GM21390 (cell line): ENCODE measurements around the gene RBM45.

Source experiments
- ATAC-seq: cut with Tn5 transposase; IDR thresholded peaks from one replicate; pipeline ENCODE4 v1.9.1; 2021; ENCODE audit not compliant: unreplicated experiment

RBM45 gene

DNA sequence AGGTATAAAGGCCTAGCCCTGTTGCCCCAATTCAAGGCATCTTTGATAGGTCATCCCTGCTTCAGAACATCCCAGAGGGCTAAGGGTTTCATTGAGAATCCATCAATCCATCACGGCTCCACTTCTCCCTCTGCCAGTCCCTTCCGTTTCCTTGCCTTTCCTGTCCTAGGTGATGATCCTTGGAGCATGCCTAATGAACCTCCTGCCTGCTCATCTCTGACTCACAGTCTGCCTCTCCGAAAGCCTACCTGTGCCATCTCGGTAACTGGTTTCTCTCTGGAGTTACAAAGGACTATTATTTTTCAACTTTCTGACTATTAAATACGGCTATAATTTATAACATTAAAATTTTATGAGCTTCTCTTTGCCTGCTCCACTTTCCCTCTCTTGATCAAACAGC is 45.3 kb downstream of the RBM45 start:
- ATAC-seq = no peak

- ATAC-seq = no peak
Measured at GRCh38 chr2:178159966-178160365, 47.7 kb downstream of the RBM45 start.

- no peak for ATAC-seq
Measured at GRCh38 chr2:178160601-178161000, 48.4 kb downstream of the RBM45 start.

DNA sequence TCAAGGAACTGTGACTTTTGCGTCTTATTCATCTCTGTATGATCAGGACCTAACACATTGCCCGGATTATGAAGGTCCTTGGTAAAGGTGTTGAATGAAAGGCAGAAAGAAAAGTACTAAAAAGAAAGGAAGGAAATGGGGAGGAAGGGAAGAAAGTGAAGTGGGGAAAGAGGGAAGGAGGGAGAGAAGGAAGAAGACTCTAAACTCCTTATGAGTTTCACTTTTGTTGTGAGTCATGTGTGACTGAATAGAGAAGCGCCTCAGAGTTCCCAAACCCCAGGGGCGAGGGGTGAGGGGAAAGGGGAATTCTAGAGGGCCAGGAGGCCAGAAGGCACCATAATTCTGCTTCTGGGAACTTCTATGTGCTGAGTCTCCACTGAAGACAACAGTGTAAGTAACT is 51.2 kb downstream of the RBM45 start:
- ATAC-seq = no peak

- ATAC-seq = no peak
Measured at GRCh38 chr2:178163911-178164310, 51.7 kb downstream of the RBM45 start.

DNA sequence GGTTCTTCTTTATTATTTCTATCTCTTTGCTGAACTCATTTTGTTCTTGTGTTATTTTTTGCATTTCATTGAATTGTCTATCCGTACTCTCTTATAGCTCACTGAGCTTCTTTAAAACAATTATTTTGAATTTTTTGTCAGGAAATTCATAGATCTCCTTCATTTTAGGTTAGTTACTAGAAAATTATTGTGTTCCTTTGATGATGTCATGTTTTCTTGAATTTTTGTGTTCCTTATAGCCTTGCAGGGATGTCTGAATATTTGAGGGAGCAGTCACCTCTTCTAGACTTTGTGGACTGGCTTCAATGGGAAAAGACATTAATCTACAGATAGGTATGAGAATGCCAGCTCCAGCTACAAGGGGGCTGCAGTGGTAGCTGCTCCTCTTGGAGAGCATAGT is 61.4 kb downstream of the RBM45 start:
- ATAC-seq = no peak

GRCh38 chr2:178177066-178177679 is 64.9 kb downstream of the RBM45 start:
- no peak for ATAC-seq
